Choroid plexus epithelial cell (primary cell): ENCODE data around the gene LUZP1.

Experiments
- DNase-seq: peaks from one replicate; pipeline ENCODE4 v3.0.0-alpha.2; 2010; ENCODE audit warnings: low read depth
- H3K4me3 ChIP-seq: 2 replicates; pipeline ENCODE4 v1.5.1; 2011; ENCODE audit warnings: low read depth, mild to moderate bottlenecking, control low read depth, low read length, moderate library complexity
- TF ChIP-seq, protein P1 (sequence below): conservative IDR thresholded peaks from 2 replicates; pipeline ENCODE4 v1.5.1; 2011; ENCODE audit warnings: low read depth, mild to moderate bottlenecking, control low read depth, inconsistent platforms, low read length, moderate library complexity

The LUZP1 gene

DNA sequence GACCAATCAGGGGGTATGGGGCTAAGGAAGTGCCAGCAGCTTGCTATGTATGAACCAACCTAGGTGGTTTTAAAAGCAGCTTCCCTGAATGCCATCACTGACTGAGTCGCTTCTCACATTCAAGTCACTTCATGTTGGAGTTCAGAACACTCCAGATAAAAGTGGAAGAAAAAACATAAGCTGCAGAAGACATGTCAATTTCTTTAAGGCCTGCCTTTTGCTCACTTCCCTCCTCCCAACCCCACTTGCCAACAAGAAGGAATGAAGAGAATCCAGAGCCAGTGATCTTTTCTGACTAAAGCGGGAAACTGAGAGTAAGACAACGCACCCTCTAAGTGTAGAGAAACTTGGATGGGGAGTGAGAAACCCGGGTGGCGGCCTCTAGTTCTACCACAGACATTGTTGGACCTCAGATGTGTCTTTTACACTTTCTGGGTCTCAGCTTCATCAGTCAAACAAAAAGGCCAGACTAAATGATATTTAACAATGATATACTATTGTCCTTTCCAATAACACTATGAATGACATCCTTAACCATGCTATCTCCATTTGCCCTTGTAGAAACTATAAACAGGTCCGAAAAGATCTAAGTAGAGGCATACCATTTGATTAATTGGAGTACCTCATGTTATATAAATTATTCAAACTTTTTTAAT is 54.1 kb downstream of the LUZP1 start:
- no peak overlapping the region for H3K4me3 ChIP-seq
- DNase-seq, result peak; percentile 46
- TF ChIP-seq, protein P1, sequence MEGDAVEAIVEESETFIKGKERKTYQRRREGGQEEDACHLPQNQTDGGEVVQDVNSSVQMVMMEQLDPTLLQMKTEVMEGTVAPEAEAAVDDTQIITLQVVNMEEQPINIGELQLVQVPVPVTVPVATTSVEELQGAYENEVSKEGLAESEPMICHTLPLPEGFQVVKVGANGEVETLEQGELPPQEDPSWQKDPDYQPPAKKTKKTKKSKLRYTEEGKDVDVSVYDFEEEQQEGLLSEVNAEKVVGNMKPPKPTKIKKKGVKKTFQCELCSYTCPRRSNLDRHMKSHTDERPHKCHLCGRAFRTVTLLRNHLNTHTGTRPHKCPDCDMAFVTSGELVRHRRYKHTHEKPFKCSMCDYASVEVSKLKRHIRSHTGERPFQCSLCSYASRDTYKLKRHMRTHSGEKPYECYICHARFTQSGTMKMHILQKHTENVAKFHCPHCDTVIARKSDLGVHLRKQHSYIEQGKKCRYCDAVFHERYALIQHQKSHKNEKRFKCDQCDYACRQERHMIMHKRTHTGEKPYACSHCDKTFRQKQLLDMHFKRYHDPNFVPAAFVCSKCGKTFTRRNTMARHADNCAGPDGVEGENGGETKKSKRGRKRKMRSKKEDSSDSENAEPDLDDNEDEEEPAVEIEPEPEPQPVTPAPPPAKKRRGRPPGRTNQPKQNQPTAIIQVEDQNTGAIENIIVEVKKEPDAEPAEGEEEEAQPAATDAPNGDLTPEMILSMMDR, result no peak

GRCh38 chr1:23111600-23112535 is 56.8 kb downstream of the LUZP1 start:
- DNase-seq, result no peak
- H3K4me3 ChIP-seq, result no peak overlapping the region
- TF ChIP-seq, protein P1, result no peak

DNA sequence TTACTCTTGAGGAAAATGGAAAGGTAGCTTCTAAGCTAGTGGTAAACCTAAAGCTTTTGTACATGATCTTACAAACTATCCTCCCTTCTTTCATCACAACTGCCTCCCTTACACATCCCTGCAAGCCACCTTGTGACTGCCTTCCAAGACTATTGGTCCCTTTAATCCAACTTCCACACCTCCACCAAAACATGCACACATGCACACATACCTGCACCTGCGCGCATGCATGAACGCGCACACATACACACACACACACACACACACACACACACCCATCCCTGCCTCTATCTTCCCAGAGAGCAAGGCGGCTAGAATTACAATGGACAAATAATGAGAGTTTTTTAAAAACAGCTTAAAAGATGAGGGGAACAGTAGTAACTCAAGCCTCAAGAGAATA is 58.3 kb downstream of the LUZP1 start:
- no peak overlapping the region for H3K4me3 ChIP-seq
- no peak for DNase-seq
- TF ChIP-seq, protein P1, result no peak

DNA sequence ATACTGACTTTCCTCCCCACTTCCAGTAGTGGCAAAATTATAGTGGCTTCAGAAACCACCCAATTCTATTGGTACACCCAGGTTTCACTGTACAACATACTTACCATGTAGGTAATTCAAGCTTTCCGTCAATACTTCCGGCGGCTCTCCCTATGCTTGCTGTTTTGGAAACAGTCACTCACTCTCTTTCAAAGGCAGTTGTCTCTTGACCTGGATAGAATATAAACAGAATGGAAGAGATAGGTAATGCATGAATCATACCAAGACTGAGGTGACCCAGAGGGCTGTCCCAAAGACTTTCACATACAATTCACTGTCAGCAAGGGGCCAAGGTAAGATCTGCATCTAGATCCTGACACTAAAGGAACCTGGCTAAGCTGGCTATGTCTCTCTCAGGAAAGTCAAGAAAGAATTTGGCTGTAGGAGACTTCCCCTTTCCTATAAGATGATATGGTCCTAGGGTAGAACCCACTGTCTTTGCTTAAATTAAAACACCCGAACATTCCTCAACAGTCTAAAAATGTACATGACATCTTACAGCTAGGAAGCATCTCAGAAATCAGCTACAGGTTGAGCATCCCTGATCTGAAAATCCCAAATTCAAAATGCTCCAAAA is 59.6 kb downstream of the LUZP1 start:
- TF ChIP-seq, protein P1, result no peak
- H3K4me3 ChIP-seq, result no peak overlapping the region
- no peak for DNase-seq

GRCh38 chr1:23103001-23103889 is 65.4 kb downstream of the LUZP1 start:
- TF ChIP-seq, protein P1, result no peak
- DNase-seq, result no peak
- H3K4me3 ChIP-seq, result no peak overlapping the region

- TF ChIP-seq, protein P1, result no peak
- H3K4me3 ChIP-seq, result no peak overlapping the region
- no peak for DNase-seq
Observed at GRCh38 chr1:23102289-23102688, 66.4 kb downstream of the LUZP1 start.
